NCI-H2029 treated with DMSO at 0.1 percent for 48 hours (cell line): ENCODE data around the gene SLC22A6.
A peak's percentile ranks its signal among the peaks of the same experiment; 100 is the strongest.

Experiments used
- DNase-seq: peaks from one replicate; lab custom pipeline; 2025; lab: John Stamatoyannopoulos, UW

SLC22A6 gene, protein sequence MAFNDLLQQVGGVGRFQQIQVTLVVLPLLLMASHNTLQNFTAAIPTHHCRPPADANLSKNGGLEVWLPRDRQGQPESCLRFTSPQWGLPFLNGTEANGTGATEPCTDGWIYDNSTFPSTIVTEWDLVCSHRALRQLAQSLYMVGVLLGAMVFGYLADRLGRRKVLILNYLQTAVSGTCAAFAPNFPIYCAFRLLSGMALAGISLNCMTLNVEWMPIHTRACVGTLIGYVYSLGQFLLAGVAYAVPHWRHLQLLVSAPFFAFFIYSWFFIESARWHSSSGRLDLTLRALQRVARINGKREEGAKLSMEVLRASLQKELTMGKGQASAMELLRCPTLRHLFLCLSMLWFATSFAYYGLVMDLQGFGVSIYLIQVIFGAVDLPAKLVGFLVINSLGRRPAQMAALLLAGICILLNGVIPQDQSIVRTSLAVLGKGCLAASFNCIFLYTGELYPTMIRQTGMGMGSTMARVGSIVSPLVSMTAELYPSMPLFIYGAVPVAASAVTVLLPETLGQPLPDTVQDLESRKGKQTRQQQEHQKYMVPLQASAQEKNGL

DNA sequence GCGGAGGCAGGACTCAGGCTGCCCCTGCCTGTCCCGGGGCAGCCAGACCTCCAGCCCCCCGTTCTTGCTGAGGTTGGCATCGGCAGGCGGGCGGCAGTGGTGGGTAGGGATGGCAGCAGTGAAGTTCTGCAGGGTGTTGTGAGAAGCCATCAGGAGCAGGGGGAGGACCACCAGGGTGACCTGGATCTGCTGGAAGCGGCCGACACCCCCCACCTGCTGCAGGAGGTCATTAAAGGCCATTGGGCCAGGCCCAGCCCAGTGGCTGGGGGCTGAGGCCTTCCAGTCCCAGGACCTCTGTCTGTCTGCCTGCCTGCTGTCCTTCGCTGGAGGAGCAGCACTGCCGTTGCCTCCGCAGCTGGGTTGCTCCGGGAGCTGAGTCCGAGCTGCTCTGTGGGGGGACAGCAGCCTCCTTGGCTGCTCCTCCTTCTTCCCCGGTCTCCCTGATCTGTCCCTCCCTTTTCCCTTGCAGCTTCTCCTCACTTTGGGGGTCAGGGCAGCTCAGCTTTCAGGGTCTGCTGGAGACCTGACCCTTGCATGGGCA lies at the start of gene SLC22A6:
Gene SLC22A6 (minus strand): TSS at position 517 of the 541 bp plus-strand sequence. CDS start 277 bp downstream, at position 240.
- no peak for DNase-seq

DNA sequence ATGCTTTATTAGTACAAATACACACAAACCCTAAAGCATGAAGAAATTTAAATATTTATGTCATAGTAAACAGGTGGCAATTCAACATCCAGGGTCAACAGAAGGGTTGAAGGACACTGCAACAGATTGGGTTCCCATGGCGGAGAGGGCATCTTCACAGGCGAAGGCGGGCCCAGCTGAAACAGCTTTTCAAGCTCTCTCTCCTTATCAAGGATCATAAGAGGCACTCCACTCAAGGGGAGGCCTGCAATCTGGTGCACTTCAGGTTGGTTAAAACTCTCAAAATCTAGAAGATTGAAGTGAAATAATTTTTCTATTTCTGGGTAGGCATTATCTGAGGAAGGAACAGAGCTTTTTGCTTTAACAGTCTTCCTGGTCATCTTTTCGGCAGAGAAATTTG lies 47.7 kb upstream of the SLC22A6 start:
- DNase-seq = no peak

DNA sequence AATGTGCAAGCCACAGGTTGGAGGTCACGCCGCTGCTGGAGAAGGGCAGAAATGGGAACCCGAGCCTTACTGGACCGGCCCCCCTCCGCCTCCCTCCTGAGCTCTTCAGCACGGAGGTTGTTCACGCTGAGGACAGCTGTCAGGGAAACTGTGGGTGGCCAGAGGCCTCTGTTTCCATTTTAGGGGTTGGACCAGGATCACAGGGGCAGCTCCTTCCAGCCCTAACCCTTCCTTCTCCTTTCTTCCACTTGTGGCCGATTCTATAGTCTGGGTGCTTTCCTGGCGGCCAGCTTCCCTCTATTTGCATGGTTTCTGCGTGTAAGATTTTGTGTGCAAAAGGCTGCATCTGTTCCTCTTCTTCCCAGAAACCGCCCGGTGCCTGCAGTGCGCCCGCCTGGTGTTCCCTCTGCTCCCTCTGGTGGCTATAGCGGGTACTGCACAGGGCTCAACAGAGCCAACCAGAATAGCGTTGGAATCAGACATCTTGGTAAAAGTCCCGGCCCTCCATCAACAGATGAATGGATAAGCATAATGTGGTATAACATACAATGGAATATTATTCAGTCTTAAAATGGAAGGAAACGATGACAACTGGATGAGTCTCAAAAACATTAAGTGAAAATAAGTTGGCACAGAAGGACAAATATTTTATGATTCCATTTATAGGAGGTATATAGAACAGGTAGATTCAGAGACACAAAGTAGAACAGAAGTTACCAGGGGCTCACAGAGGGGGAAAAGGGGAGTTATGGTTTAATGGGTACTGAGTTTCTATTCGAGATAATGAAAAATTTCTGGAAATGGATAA lies 39.3 kb upstream of the SLC22A6 start:
- DNase-seq = peak; percentile 53

DNA sequence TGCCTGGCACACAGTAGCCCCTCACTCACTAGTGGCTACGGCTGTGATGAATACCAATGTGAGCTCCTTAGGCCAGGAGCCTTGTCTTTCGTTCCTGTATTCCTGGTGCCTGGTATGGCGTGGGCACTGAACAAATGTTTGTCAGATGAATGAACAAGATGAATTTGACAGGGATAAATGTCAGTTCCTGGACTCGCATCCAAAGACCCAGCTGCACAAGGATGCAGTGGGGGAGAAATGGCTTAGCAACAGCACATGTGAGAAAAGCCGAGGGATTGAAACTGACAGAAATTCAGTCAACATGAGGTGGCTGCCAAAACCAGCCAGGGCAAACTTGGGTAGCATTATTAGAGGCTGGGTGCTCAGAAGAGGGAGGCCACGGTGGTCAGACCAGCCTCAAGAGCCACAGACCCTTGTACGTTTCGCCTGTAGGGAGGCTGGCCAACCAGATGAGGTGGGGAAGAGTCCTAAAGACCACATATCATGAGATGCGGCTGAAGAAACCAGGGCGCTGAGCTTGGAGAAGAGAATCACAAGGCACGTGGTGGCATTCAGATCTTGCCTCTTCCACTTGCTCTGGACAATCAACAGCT lies 38.6 kb upstream of the SLC22A6 start:
- no peak for DNase-seq

DNA sequence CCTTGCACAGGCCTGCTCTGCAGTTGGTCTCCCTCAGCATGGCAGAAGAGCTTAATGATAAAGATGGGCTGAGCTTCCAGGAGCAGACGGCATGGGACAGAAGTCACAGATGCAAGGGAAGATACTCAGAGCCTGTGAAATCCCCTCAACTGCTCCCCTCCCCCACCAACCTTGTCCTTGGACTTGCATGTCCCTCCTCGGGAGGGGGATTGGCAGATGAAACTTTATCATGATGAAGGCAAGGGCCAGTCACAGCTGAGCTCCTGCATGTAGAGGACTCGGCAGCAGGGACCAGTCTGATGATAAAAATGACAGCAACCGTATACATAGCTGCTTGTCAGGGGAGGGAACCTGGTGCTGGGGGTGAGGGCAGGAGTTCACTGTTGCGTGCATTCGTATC lies 37.7 kb upstream of the SLC22A6 start:
- DNase-seq = no peak

DNA sequence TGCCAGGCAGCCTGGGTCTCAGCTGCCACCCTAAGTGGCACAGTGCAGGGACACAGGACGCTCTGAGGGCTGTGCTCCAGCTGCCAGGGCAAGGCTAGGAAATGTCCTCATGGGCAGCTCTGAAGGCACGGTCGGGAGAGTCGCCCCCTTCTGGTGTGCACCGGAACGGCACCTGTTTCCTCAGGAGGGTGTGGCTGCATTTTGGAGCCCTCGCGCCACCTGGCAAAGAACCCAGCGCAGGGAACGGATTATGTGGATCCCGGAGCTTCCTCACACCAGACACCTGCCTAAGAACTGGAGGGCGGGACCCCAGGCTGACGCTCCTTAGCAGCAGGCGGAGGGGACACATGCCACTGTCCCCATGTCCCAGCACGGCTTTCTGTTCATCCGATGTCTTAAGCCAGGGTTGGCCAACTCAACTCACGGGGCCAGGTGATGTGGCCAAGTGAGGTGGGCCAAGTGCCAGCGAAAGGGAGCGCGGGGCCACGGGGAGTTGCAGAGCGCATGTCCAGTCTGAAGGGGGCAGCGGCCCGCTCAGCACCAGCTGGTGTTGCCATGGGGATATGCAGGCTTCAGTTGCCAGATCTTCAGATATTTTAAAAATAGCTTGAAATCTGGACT lies 36.0 kb upstream of the SLC22A6 start:
- DNase-seq = no peak

DNA sequence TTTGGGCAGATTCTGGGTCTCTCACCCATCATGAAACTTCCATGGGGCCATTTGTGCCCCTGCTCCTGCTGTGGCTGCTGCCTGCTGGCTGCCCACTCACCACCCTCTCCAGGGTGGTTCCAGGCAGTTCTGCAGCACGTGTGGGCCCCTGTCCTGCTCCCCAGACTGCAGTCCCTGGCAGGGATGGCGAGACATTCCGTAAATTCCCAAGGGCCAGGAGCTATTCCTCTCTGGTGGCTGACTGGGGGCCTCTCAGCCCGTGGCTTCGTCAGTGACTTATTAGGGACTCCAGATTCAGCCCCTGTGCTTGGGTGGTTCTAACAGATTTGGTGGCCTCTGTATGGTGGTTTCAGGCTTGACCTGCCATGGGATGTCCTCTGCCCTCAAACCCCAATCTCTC lies 34.7 kb upstream of the SLC22A6 start:
- DNase-seq = no peak

DNA sequence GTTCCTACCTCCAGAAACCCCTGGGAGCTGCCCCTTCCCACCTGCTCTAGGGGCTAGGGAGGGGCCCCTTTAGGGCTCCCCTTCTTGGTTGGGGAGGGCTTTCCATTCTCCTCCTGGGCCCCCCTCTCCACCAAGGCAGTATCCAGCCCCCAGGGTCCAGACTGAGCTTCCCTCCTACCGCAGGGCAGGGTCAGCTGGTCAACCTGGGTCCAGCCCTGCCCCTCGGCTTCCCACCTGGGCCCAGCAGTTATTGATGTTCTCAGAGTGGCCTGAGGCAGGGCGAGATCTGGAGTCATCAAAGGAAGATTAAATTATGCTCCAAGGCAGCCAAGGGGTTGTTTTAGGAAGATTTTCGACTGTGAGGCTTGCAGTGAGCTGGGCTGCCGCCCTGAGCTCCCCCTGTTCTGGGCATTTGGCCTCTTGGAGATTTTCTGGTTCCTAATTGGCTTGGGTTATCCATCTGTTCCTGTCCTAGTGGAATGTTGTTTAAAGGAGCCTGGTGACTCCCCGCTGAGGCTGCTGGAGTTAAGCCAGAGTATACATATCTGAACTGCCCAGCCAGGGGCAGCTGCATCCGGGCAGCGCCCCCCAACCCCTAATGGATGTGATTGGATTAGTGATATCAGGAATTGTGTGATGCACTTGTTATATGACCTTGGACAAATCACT lies 32.7 kb upstream of the SLC22A6 start:
- no peak for DNase-seq

DNA sequence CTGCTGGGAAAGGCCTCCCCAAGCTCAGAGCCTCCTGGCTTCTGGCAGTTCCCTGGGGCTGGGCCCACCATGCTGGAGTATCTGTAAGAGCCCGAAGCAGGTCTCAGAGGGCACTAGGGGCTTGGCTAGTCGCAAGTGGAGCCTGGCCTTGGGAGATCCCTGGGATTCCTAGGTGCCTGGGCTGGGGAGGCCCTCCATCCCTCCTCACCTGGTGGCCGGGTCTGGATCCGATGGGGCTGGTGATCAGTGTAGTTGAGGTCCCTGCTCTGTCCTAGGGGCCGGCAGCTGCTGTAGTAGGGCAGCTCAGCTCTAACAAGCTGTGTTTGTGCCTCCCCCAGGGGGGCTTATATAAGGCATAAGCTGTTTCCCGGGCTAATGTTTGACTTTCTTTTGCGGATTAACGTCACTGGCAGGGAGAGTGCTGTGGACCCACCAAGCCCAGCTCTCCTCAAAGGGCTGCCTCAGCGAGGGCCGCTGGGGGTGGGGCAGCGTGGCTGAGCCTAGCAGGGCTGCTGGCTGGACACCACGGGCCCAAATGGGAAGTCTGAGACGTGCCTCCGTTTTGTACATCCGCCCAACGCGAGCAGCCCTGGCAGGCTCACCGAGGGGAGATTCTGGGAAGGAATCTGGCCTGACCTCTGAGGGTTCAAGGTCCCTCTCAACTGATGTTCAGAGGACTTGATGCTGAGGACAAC lies 30.9 kb upstream of the SLC22A6 start, which contains the start of gene SLC22A8:
Gene SLC22A8 (minus strand): TSS at position 321 of the 695 bp plus-strand sequence. CDS start 883 bp downstream, outside the sequence.
- DNase-seq = no peak

DNA sequence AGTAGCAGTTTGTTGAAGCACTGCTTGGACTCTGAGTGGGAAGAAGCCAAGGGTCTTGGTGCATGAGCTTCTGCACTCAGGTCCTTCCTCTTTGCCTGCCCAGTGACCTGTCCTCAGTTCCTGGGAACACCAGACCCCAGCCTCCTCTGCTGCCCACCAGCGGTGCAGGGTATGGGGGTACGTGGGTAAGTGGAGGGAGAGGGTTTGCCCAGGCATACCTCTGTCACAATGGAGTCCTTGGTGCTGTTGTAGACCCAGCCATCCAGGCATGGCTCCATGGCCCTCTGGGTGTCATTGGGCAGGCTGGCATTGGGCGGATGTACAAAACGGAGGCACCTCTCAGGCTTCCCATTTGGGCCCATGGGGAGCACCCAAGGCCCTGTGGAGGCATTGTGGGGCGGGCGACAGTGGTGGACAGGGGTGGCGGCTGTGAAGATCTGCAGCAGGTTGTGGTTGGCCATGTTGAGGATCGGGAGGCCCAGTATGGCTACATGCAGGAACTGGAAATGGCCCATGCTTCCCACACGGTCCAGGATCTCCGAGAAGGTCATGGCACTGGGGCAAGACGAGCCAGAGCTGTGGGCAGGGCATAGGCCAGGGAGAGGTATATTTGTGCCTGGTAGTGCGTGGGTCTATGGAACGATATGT lies 29.8 kb upstream of the SLC22A6 start:
- DNase-seq = no peak

DNA sequence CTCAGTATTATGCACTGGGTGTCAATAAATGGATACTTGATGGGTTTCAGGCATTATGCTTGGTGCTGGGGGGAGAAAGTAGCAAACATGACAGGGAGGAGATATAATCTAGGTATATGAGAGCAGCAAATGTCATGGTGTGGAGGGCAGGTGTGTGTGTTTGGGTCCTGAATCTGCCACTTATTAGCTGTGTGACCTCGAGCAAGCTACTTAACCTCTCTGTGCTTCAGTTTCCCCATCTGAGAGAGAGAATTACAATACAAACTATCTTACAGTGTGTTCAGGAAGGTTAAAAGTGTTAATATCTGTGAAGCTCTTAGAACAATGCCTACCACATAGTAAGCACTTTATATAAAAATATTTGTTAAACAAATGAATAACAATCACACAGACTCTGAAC lies 28.1 kb upstream of the SLC22A6 start:
- no peak for DNase-seq

DNA sequence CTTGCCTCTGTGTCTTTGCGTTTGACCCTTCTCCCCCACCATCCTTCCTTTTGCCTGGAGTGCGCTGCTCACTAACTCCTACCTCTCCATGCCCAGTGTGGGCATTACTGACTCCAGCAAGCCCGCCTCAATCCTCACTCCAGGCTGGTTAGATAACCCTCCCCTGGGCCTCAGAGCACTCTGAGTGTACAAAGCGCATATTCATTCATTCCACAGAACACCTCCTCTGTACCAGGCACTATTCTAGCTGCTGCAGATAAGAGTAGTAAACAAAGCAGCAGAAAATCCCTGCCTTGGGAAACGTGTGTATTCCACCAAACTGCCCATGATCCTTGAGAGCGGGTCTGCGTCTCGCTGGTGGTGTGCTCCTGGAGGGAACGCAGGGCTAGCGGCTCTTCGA lies 27.7 kb upstream of the SLC22A6 start:
- DNase-seq = no peak

DNA sequence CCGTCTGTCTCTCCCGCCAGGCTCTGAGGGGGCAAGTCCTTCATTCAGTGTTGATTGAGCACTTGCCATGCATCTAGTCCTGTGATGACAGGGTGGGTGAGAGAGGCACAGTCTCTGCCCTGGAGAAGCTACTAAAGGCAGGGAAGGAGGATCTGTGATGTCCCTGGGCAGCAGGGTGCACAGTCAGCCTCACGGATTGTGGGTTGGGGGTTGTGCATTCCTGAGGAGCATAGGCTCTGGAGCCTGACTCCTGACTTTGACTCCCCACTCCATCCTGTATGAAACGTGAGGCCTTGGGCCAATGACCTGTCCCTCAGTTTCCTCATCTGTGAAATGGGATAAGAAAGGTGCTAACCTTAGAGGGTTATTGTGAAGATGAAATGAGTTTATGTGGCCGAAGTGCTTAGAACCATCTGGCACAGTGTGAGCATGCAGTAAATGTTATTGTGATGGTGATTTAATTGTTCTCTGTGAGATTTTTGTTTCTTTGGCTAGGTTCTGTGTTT lies 26.2 kb upstream of the SLC22A6 start:
- DNase-seq = no peak

DNA sequence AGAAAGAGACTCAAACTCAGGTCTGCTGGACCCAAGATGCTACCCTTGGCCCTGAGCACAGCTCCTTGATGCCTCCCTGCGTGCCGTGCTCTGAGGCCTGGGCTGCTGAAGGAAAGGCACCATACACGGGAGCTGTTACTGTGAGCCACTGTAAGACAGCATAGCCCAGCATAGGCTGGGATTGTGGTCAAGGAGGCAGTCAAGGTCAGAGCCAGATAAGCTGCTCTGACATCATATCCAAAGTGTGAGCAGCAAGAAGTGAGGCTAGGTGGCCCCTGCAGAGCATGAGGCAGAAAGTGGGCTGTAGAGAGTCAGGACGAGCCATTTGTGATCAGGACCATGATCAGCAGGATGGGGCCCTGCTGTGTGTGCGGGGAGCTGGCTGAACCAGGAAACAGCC lies 23.2 kb upstream of the SLC22A6 start:
- no peak for DNase-seq

DNA sequence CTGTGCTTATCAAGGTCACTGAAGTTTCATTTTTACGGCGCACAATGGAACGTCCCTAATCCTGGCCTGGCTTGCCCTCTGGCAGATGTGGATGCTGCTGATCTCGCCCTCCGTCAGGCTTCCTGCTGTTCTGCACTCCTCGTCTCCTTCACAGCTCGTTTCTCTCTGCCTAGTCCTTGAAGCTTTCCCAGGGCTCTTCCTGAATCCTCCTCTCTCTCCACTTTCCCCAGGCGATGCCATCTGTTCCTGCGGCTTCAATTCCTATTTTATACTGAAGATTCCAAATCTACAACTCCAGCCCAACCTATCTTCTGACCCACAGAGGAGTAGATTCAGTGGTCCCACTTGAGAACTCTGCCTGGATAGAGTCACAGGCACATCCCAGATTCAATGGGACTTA lies 16.7 kb upstream of the SLC22A6 start:
- no peak for DNase-seq

DNA sequence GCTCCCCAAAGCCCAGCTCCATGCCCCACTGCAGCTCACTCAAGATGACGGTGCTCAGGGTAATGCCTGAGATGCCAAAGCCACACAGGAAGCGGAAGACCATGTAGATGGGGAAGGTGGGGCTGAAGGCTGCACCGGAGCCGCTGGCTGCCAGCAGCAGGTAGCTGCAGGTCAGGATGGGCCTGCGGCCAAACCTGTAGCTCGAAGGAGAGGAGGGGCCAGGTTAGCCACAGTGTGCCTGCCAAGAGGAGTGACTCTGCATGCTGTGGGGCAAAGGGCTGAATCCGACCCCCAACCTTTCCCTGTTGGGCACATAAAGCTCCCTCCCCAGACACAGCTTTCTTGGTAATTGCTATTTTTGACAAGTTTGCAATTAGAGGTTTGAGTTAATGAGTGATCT lies 14.9 kb upstream of the SLC22A6 start:
- DNase-seq = no peak

DNA sequence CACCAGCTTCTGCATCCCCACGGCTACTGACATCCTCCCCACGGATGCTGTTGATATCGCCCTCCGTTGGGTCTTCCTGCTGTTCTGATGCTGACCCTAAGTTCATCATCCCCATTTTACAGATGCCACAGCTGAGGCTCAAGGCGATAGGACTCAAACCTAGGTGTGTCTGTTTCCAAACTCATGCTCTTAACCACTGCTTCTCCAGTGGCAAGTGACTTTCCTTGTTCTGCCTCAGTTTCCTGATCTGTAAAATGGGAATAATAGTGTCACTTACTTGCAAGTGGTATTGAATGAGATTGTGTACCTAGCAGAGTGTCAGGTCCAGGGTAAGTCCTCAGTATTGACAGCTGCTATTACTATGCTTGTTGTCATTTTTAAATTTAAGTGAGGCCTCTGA lies 14.4 kb upstream of the SLC22A6 start:
- no peak for DNase-seq

DNA sequence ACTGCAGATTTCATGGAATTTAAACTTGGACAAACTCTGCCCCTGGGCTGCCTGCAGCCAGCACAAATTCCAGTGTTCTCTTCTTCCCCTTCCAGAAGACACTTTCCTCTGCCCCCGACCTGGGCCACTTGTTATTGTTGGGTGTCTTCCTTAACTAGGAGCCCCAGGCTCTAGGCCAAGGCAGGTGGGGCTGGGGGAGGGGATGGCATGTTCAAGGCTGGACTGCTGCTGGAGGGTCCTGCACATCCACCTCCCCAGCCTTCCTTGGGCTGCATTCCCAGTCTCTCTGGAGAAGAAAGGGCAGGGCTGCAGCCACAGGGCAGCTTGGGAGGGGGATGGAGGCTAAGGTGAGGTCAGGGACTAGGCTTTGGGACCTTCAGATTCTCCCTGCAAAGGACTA lies 11.5 kb upstream of the SLC22A6 start:
- no peak for DNase-seq

DNA sequence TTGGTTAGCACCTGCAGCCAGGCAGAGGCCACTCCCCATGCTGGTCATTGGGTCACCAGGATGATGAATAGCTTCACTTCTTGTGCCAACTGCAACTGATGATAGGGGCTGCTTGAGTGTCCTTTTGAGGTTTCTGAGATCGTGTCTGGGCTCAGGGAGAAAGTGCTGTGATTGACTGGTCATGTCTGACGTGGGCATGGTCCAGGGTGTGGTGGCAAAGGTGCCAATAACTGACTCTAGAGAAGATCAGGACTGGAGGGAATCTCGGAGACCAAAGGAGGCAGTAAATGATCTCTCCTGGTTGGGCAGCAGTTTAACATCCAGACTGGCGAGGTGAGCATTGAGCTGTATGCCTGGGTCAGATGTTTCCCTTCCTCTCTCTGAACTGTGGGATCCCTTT lies 10.0 kb upstream of the SLC22A6 start:
- DNase-seq = no peak

DNA sequence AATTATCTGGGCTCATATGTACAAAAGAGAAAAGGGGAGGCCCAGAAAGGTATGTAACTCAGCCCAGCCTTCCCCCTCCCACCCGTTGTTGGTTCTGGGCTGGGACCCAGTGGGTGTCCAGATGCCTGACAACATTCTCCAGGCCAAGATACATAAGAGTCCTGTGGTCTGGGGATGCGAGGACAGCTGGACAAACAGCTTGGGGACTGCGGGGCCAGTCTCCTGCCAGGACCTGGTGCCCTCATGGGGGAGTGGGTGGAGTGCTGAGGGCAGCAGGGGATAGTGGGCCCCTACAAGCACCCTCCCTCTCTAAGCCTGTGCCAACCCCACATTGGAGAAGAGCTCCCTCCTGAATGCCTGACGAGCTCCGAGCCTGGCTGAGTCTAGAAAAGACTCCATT lies 3.5 kb upstream of the SLC22A6 start:
- no peak for DNase-seq
